IMR-90 (cell line): ENCODE measurements around the gene IRF6. TPM values are rescaled to one million over a fixed set of nuclear protein-coding genes. Genes with fewer than 3 reads are reported as not detected.

ENCODE experiments used
- ATAC-seq: fragments of 200-7000 bp; cut with Tn5 transposase; 2 replicates; pipeline ENCODE4 v1.9.1; 2020; ENCODE audit warnings: low read depth, mild to moderate bottlenecking, moderate library complexity
- BruUV-seq: library from RNA; stranded (reverse); fragments of 400-500 nt; replicated peaks from 2 replicates; lab custom pipeline; 2021; lab: Mats Ljungman, UMichigan
- CTCF ChIA-PET: fragments of 300-600 bp; formaldehyde crosslinking; extraction: SDS; loops from one replicate; lab custom pipeline; 2021; ENCODE audit warnings: antibody characterized with exemption; lab: Yijun Ruan, JAX
- POLR2A ChIA-PET: fragments of 300-600 bp; sonication (Branson Sonifier 250); formaldehyde crosslinking; loops from one replicate; lab custom pipeline; 2022; ENCODE audit warnings: antibody characterized with exemption; ENCODE audit not compliant: unreplicated experiment; lab: Charles Lee
- DNase-seq: peaks from one replicate; pipeline ENCODE4 v3.0.0; 2013
- H2AFZ ChIP-seq: replicated peaks from 2 replicates; pipeline ENCODE3; 2013; ENCODE audit warnings: low read length, mild to moderate bottlenecking; ENCODE audit not compliant: poor library complexity
- H2AK5ac ChIP-seq: 2 replicates; pipeline ENCODE4 v1.6.1; 2013; ENCODE audit warnings: low read depth, low read length, inconsistent platforms
- H2AK9ac ChIP-seq: replicated peaks from 2 replicates; pipeline ENCODE3; 2013; ENCODE audit warnings: mild to moderate bottlenecking, low read depth, low read length, moderate library complexity; ENCODE audit not compliant: poor library complexity
- H2BK120ac ChIP-seq: 2 replicates; pipeline ENCODE4 v1.6.1; 2013; ENCODE audit warnings: low read depth, low read length, inconsistent platforms
- H2BK15ac ChIP-seq: 3 replicates; pipeline ENCODE4 v1.6.1; 2013; ENCODE audit warnings: low read depth, low read length, inconsistent platforms
- H2BK20ac ChIP-seq: 2 replicates; pipeline ENCODE4 v1.6.1; 2013; ENCODE audit warnings: low read depth, mild to moderate bottlenecking, inconsistent platforms, low read length, moderate library complexity
- H2BK5ac ChIP-seq: 2 replicates; pipeline ENCODE4 v1.6.1; 2013; ENCODE audit warnings: mild to moderate bottlenecking, low read depth, low read length, inconsistent platforms; ENCODE audit not compliant: poor library complexity, severe bottlenecking
- H3K14ac ChIP-seq: replicated peaks from 2 replicates; pipeline ENCODE4 v1.6.1; 2013; ENCODE audit warnings: low read depth, low read length, inconsistent platforms
- H3K18ac ChIP-seq: 2 replicates; pipeline ENCODE4 v1.6.1; 2013; ENCODE audit warnings: low read depth, low read length, control low read depth
- H3K23ac ChIP-seq: 2 replicates; pipeline ENCODE4 v1.6.1; 2013; ENCODE audit warnings: low read depth, low read length, inconsistent platforms
- H3K27ac ChIP-seq: 2 replicates; pipeline ENCODE4 v1.5.1; 2013; ENCODE audit warnings: mild to moderate bottlenecking, control low read depth, low read length; ENCODE audit not compliant: insufficient read depth
- H3K27me3 ChIP-seq: 2 replicates; pipeline ENCODE4 v1.6.1; 2013; ENCODE audit warnings: low read length; ENCODE audit not compliant: control insufficient read depth, insufficient read depth
- H3K36me3 ChIP-seq: 2 replicates; pipeline ENCODE4 v1.6.1; 2013; ENCODE audit warnings: low read length, mixed read lengths; ENCODE audit not compliant: control insufficient read depth, insufficient read depth
- H3K4ac ChIP-seq: 2 replicates; pipeline ENCODE4 v1.6.1; 2013; ENCODE audit warnings: low read depth, low read length, inconsistent platforms
- H3K4me1 ChIP-seq: 2 replicates; pipeline ENCODE4 v1.6.1; 2013; ENCODE audit warnings: low read length, mixed read lengths; ENCODE audit not compliant: control insufficient read depth, insufficient read depth
- H3K4me2 ChIP-seq: 2 replicates; pipeline ENCODE4 v1.6.1; 2013; ENCODE audit warnings: low read depth, mild to moderate bottlenecking, control low read depth, low read length, moderate library complexity
- H3K4me3 ChIP-seq: 2 replicates; pipeline ENCODE4 v1.5.1; 2013; ENCODE audit warnings: low read depth, mild to moderate bottlenecking, control low read depth, low read length, moderate library complexity; ENCODE audit not compliant: insufficient read depth
- H3K56ac ChIP-seq: 2 replicates; pipeline ENCODE4 v1.6.1; 2013; ENCODE audit warnings: low read length, inconsistent platforms; ENCODE audit not compliant: insufficient read depth; ENCODE audit errors: extremely low read depth
- H3K79me1 ChIP-seq, 2 experiments: 2 replicates each; pipeline ENCODE4 v1.6.1; 2013; ENCODE audit warnings: low read length in 2 of 2, inconsistent platforms in 1 of 2, low read depth in 1 of 2
- H3K9ac ChIP-seq: 2 replicates; pipeline ENCODE4 v1.6.1; 2013; ENCODE audit warnings: low read depth, low read length, control low read depth
- H3K9me1 ChIP-seq: 2 replicates; pipeline ENCODE4 v1.6.1; 2013; ENCODE audit warnings: low read length, inconsistent platforms; ENCODE audit not compliant: insufficient read depth
- H3K9me3 ChIP-seq: 2 replicates; pipeline ENCODE4 v1.6.1; 2013; ENCODE audit warnings: low read length; ENCODE audit not compliant: control insufficient read depth, insufficient read depth
- H4K20me1 ChIP-seq: 2 replicates; pipeline ENCODE4 v1.6.1; 2013; ENCODE audit warnings: low read length, inconsistent platforms; ENCODE audit not compliant: insufficient read depth
- H4K5ac ChIP-seq: 2 replicates; pipeline ENCODE4 v1.6.1; 2013; ENCODE audit warnings: mild to moderate bottlenecking, low read depth, low read length, control low read depth
- H4K8ac ChIP-seq, 2 experiments: 2 replicates each; pipeline ENCODE4 v1.6.1; 2013; ENCODE audit warnings: low read depth in 2 of 2, low read length in 2 of 2, control low read depth in 1 of 2, inconsistent platforms in 1 of 2
- H4K91ac ChIP-seq: 2 replicates; pipeline ENCODE4 v1.6.1; 2013; ENCODE audit warnings: low read depth, low read length, inconsistent platforms; ENCODE audit not compliant: insufficient read depth
- POLR2A ChIP-seq: IDR thresholded peaks from 2 replicates; pipeline ENCODE4 v1.6.1; 2012; ENCODE audit warnings: mild to moderate bottlenecking, low read depth, low read length
- RCOR1 ChIP-seq: IDR thresholded peaks from 2 replicates; pipeline ENCODE4 v1.6.1; 2012; ENCODE audit warnings: mild to moderate bottlenecking, low read length, improper control_type of control experiment; ENCODE audit not compliant: insufficient replicate concordance
- SMC3 ChIP-seq: fragments of 150-350 bp; IDR thresholded peaks from 2 replicates; pipeline ENCODE4 v1.6.1; 2016; ENCODE audit warnings: low read depth, mild to moderate bottlenecking, antibody characterized with exemption, low read length, moderate library complexity
- WGBS, 2 experiments: methylation state at CpG; one replicate each; pipeline versions ENCODE4 v1.1.5 to v1.1.7; 2013; ENCODE audit warnings: missing lambda C conversion rate in 2 of 2; ENCODE audit not compliant: insufficient read length in 1 of 2; ENCODE audit errors: extremely low coverage in 2 of 2; 5-methylcytosine and 5-hydroxymethylcytosine counted together
- dilution Hi-C: fragments of 300-500 bp; cut with HindIII; formaldehyde crosslinking; loops from one replicate; pipeline ENCODE4 v1.14.3; 2018; ENCODE audit warnings: low sequenced_read_pairs; ENCODE audit not compliant: unreplicated experiment
- in situ Hi-C: fragments of 300-500 bp; cut with MboI; formaldehyde crosslinking; loops from 3 replicates; pipeline ENCODE4 v1.14.3; 2019; ENCODE audit warnings: low sequenced_read_pairs, inconsistent platforms, mixed read lengths
- intact Hi-C: fragments of 100-400 bp; cut with micrococcal nuclease; formaldehyde crosslinking; loops from 2 replicates; pipeline ENCODE4 v1.10.0; 2022
- polyA plus RNA-seq, 3 experiments: library from polyadenylated mRNA; depleted of rRNA; stranded (reverse); fragments of >200 nt; gene quantifications; 2 replicates each; pipeline ENCODE4 v1.2.3, GENCODE V29; 2012; ENCODE audit warnings: low replicate concordance in 1 of 3
- total RNA-seq: library from RNA; depleted of rRNA; stranded (reverse); fragments of >200 nt; gene quantifications from 2 replicates; pipeline ENCODE4 v1.2.3, GENCODE V29; 2012; rRNA removed

The IRF6 gene
- total and polyA plus RNA-seq, 2 of the 4 experiments (the other 2 are of a cell fraction) = 1.2 to 2.9 TPM

- H2AFZ ChIP-seq = no peak overlapping the region
- WGBS, 2 experiments = 67% methylated on average over 1 of the region's 3 CpGs; no CpG with 5 or more reads in 1 of the 2 experiments
Measured at GRCh38 chr1:209736490-209737117, 69.3 kb downstream of the IRF6 start.

More at GRCh38 chr1:209736490-209737117, 69.3 kb downstream of the IRF6 start:
- peaks cover 4% of the 10 kb centered on the region for H3K27me3 ChIP-seq
- no peaks in the 10 kb centered on the region for H4K20me1 ChIP-seq
- no peaks in the 10 kb centered on the region for H3K79me1 ChIP-seq
- no peak overlapping the region for H3K56ac ChIP-seq
- no peak overlapping the region for H3K18ac ChIP-seq
- no peak overlapping the region for H3K4me3 ChIP-seq
- no peak overlapping the region for H3K4ac ChIP-seq
- BruUV-seq = no TSS peak
- ChIA-PET CTCF (interaction anchor here (1.1 to 2.0 kb wide), 2 partner anchors 12 to 23 kb away, joined by 4 to 10 read pairs; no protein-coding TSS in a partner anchor), POLR2A (no interaction called here)
- no peak overlapping the region for H3K4me2 ChIP-seq
- no peak for ATAC-seq
- H3K36me3 ChIP-seq = no peaks in the 10 kb centered on the region
- H3K9me1 ChIP-seq = no peaks in the 10 kb centered on the region
- no peak overlapping the region for H3K14ac ChIP-seq
- H2AK5ac ChIP-seq = no peak overlapping the region
- in situ Hi-C loops = no loop called here
- H2BK15ac ChIP-seq = no peak overlapping the region
- H3K9me3 ChIP-seq = no peaks in the 10 kb centered on the region
- TF ChIP-seq RCOR1 (no peak), POLR2A (no peak), SMC3 (no peak)
- H2BK5ac ChIP-seq = no peak overlapping the region
- H2AK9ac ChIP-seq = no peak overlapping the region
- H4K91ac ChIP-seq = no peak overlapping the region
- H2BK20ac ChIP-seq = no peak overlapping the region
- H4K8ac ChIP-seq = no peak overlapping the region
- dilution Hi-C loops = no loop called here
- no peak overlapping the region for H4K5ac ChIP-seq
- intact Hi-C loops = no loop called here
- no peak for DNase-seq
- H3K27ac ChIP-seq = no peak overlapping the region
- H3K4me1 ChIP-seq = peaks cover 1% of the 10 kb centered on the region; the same call in 1 of the 2 replicates
- H3K23ac ChIP-seq = no peak overlapping the region
- H3K9ac ChIP-seq = no peak overlapping the region
- H2BK120ac ChIP-seq = no peak overlapping the region

Other genes starting within 250 kb of the IRF6 start
- gene CAMK1G, start 222.4 kb downstream of the IRF6 start, total RNA-seq = 0.72 and 0.83 TPM in 2 replicates
- gene CAMK1G, start 222.4 kb downstream of the IRF6 start, polyA plus RNA-seq (2012; rRNA removed) = 1.8 and 2.1 TPM in 2 replicates
- 0.72 and 1.1 TPM in 2 replicates for gene LAMB3, start 153.7 kb downstream of the IRF6 start, total RNA-seq
- gene LAMB3, start 153.7 kb downstream of the IRF6 start, polyA plus RNA-seq (2012; rRNA removed) = 1.6 and 2.1 TPM in 2 replicates
- gene G0S2, start 130.7 kb downstream of the IRF6 start, total RNA-seq = 0.36 and 1.9 TPM in 2 replicates
- 0.36 and 0.53 TPM in 2 replicates for gene G0S2, start 130.7 kb downstream of the IRF6 start, polyA plus RNA-seq (2012; rRNA removed)
- gene HSD11B1, start 101.3 kb downstream of the IRF6 start, total RNA-seq = 0.28 and 0.72 TPM in 2 replicates
- gene HSD11B1, start 101.3 kb downstream of the IRF6 start, polyA plus RNA-seq (2012; rRNA removed) = 0.30 and 0.41 TPM in 2 replicates
- 0.18 TPM in 1 of 2 replicates, not detected in the other for gene TRAF3IP3, start 50.1 kb downstream of the IRF6 start, total RNA-seq
- gene TRAF3IP3, start 50.1 kb downstream of the IRF6 start, polyA plus RNA-seq (2012; rRNA removed) = 0.06 and 0.12 TPM in 2 replicates
- gene C1orf74, start 21.6 kb downstream of the IRF6 start, total RNA-seq = 4.2 and 4.3 TPM in 2 replicates
- 0.79 and 1.1 TPM in 2 replicates for gene C1orf74, start 21.6 kb downstream of the IRF6 start, polyA plus RNA-seq (2012; rRNA removed)
- 17.2 and 17.4 TPM in 2 replicates for gene UTP25, start 21.8 kb upstream of the IRF6 start, total RNA-seq
- gene UTP25, start 21.8 kb upstream of the IRF6 start, polyA plus RNA-seq (2012; rRNA removed) = 6.9 and 7.1 TPM in 2 replicates
- 1.3 and 1.4 TPM in 2 replicates for gene SYT14, start 132.1 kb upstream of the IRF6 start, total RNA-seq
- gene SYT14, start 132.1 kb upstream of the IRF6 start, polyA plus RNA-seq (2012; rRNA removed) = 0.14 and 0.16 TPM in 2 replicates